ENCODE measurements around the gene TMEM147.

- TF ChIP-seq POLR2A (IDR thresholded peaks at IDR 0.05; ENCODE audit: low read length) (no peak), GATA1 (IDR thresholded peaks at IDR 0.05; ENCODE audit: low read depth, low read length) (no peak)
Measured at GRCh38 chr19:35556025-35556590, 10.7 kb downstream of the TMEM147 start.
